Caki2 (cell line): Measurements from ENCODE around the gene RNF220. TPM values are rescaled to one million over a fixed set of nuclear protein-coding genes. Genes with fewer than 3 reads are reported as not detected.
"Not testable (repeated sequence)": the region's sequence is repeated elsewhere in the genome, so short reads cannot be mapped to it uniquely, and the experiment has no call there.

ENCODE experiments used
- DNase-seq: peaks from one replicate; pipeline ENCODE4 v3.0.0-alpha.2; 2015; ENCODE audit warnings: low read depth
- in situ Hi-C: cut with HindIII; loops from 2 replicates; pipeline ENCODE4 v1.10.0; 2016; ENCODE audit warnings: low sequenced_read_pairs, low pct_unique_long_range_greater_than_20kb, mixed read lengths
- total RNA-seq: library from RNA; depleted of rRNA; stranded (reverse); fragments of >200 nt; shearing (Covaris generic); gene quantifications from 2 replicates; pipeline ENCODE4 v1.2.3, GENCODE V29; 2014; ENCODE audit warnings: low replicate concordance

RNF220 gene
- total RNA-seq, 1 experiment from 2014 or later: 69.8 TPM

GRCh38 chr1:44559330-44559729 is 154.3 kb downstream of the RNF220 start:
- no peak for DNase-seq
- in situ Hi-C loops: no loop called here

GRCh38 chr1:44559913-44560312 is 154.9 kb downstream of the RNF220 start:
- in situ Hi-C loops: no loop called here
- no peak for DNase-seq

GRCh38 chr1:44560696-44561095 is 155.6 kb downstream of the RNF220 start:
- DNase-seq, in situ Hi-C loops: not testable (repeated sequence)

GRCh38 chr1:44565259-44565750 is 160.2 kb downstream of the RNF220 start:
- DNase-seq: no peak
- in situ Hi-C loops: no loop called here

GRCh38 chr1:44565833-44566232 is 160.8 kb downstream of the RNF220 start:
- in situ Hi-C loops: no loop called here
- DNase-seq: no peak

- DNase-seq: no peak
- in situ Hi-C loops: no loop called here
These were observed 161.4 kb downstream of the RNF220 start for GRCh38 chr1:44566281-44567046.

GRCh38 chr1:44568128-44568900 is 163.3 kb downstream of the RNF220 start:
- in situ Hi-C loops: no loop called here
- peak; percentile 41 for DNase-seq

GRCh38 chr1:44569491-44569890 is 164.4 kb downstream of the RNF220 start:
- in situ Hi-C loops: no loop called here
- DNase-seq: no peak

GRCh38 chr1:44571712-44572571 is 166.9 kb downstream of the RNF220 start:
- in situ Hi-C loops: no loop called here
- DNase-seq: no peak

- in situ Hi-C loops: no loop called here
- DNase-seq: no peak
These were observed 167.5 kb downstream of the RNF220 start for GRCh38 chr1:44572572-44572879.

GRCh38 chr1:44575396-44575795 is 170.3 kb downstream of the RNF220 start:
- in situ Hi-C loops: no loop called here
- DNase-seq: no peak

- in situ Hi-C loops: no loop called here
- no peak for DNase-seq
These were observed 171.5 kb downstream of the RNF220 start for GRCh38 chr1:44576456-44577150.

- no peak for DNase-seq
- in situ Hi-C loops: no loop called here
These were observed 176.2 kb downstream of the RNF220 start for GRCh38 chr1:44581205-44581604.

- in situ Hi-C loops: no loop called here
- DNase-seq: no peak
These were observed 179.1 kb downstream of the RNF220 start for GRCh38 chr1:44584167-44584566.

- no peak for DNase-seq
- in situ Hi-C loops: no loop called here
These were observed 180.4 kb downstream of the RNF220 start for GRCh38 chr1:44585315-44585920.

- DNase-seq: peak; percentile 24
- in situ Hi-C loops: no loop called here
These were observed 182.9 kb downstream of the RNF220 start for GRCh38 chr1:44587796-44588460.

- DNase-seq: no peak
- in situ Hi-C loops: no loop called here
These were observed 183.6 kb downstream of the RNF220 start for GRCh38 chr1:44588551-44589210.
